ENCODE measurements around the gene ATG16L2. TPM values are rescaled to one million over a fixed set of nuclear protein-coding genes. Genes with fewer than 3 reads are reported as not detected.

ATG16L2 gene
- total RNA-seq, 2 donors from 2014 or later = 43.5 to 51.3 TPM

DNA sequence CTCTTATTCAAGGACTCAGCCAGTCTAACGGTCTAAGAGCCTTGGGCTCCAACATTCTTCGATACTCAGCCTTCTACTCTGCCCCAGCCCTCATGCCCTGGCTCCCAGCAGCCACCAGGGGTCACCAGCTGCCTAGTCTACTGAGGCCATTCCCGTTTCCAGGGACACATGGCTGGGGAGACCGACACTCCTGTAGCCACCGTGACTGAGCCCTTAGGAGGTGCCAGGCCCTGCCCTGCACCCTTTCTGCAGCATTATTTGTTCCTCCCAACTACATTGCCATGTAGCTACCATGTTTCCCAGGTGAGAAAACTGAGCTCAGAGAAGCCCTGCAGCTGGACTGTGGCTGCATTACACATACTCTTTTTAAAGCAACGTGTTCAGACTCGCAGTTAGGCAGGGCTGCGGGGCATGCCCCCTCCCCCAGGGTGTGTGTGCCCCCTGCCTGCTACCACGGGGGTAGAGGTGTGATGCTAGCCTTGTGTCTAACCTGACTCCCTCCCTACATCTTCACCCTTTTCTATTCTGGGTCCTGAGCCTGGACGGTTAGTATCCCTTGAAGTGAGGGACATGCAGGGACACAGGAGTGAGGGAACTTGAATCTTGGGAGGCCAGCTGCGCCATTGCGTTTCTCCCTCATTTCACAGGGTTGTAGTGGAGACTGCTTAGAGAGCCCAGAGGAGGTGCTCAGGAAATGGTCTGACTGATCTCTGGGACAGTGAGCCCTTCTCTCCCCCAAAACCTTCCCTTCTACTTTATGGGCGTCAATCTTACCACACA, 17.5 kb downstream of the ATG16L2 start:
- intact Hi-C loops (cut with DNase I) = loop anchor here (2.0 to 5.0 kb wide), 2 partner anchors 347 to 456 kb away; no protein-coding TSS in a partner anchor
- TF ChIP-seq, protein P1, sequence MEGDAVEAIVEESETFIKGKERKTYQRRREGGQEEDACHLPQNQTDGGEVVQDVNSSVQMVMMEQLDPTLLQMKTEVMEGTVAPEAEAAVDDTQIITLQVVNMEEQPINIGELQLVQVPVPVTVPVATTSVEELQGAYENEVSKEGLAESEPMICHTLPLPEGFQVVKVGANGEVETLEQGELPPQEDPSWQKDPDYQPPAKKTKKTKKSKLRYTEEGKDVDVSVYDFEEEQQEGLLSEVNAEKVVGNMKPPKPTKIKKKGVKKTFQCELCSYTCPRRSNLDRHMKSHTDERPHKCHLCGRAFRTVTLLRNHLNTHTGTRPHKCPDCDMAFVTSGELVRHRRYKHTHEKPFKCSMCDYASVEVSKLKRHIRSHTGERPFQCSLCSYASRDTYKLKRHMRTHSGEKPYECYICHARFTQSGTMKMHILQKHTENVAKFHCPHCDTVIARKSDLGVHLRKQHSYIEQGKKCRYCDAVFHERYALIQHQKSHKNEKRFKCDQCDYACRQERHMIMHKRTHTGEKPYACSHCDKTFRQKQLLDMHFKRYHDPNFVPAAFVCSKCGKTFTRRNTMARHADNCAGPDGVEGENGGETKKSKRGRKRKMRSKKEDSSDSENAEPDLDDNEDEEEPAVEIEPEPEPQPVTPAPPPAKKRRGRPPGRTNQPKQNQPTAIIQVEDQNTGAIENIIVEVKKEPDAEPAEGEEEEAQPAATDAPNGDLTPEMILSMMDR (IDR thresholded peaks at IDR 0.05) = peak; percentile 92
- H3K36me3 ChIP-seq = no peaks in the 10 kb centered on the region
- H3K4me3 ChIP-seq = no peak overlapping the region
- peaks cover 4% of the 10 kb centered on the region for H3K4me1 ChIP-seq
- H3K27ac ChIP-seq = no peak overlapping the region
- H3K9me3 ChIP-seq = no peaks in the 10 kb centered on the region
- H3K9ac ChIP-seq (ENCODE audit: low read depth in 2 of 2, low read length in 2 of 2) = no peak overlapping the region
- no peaks in the 10 kb centered on the region for H3K27me3 ChIP-seq
- peak; percentile 85 for DNase-seq

DNA sequence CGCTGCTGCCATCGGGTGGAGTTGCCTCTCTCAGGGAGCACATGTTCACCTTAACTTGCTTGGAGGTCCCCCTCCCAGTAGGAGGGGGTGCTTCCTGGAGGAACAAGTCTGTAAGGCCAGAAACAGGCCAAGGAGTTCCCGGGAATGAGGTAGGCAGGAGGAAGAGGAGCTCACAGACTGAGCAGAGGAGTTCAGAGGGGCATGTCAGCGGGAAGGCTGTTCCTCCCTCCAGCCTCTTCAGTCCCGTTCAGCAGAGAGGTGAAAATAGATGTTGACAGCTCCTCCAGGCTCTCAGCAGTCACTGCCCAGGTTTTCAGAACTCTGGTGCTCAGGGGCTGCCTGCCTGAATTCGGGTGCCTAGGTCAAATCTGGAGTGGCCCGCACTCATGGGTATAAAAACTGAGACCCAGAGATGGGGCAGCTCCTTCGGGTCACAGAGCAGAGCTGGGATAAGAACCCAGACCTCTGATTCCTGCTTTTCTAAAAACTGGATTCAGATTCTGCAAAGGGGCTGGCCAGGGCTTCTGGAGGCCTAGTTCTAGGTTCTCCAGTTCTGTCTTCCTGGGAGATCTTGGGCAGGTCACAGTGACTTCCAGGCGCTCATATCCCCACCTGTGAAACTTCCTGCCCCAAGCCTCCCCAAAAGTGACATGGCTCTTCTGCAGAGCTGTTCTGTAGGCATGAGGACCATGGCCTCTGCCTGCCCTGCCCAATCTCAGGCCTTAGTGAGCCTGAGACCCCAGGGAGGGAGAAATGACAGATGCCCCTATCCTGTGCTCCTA, 18.3 kb downstream of the ATG16L2 start:
- no peak for DNase-seq
- Histone ChIP-seq H3K36me3 (no peaks in the 10 kb centered on the region), H3K27ac (no peak overlapping the region), H3K27me3 (no peaks in the 10 kb centered on the region), H3K9ac (ENCODE audit: low read depth in 2 of 2, low read length in 2 of 2) (no peak overlapping the region), H3K4me1 (peaks cover 4% of the 10 kb centered on the region), H3K9me3 (no peaks in the 10 kb centered on the region), H3K4me3 (no peak overlapping the region)
- intact Hi-C loops (cut with DNase I) = loop anchor here (5.0 kb wide), 1 partner anchor 455 kb away; no protein-coding TSS in a partner anchor
- TF ChIP-seq, protein P1 (IDR thresholded peaks at IDR 0.05) = no peak

- H3K4me3 ChIP-seq = no peak overlapping the region
- DNase-seq = no peak
- peaks cover 4% of the 10 kb centered on the region for H3K4me1 ChIP-seq
- H3K36me3 ChIP-seq = no peaks in the 10 kb centered on the region
- H3K27me3 ChIP-seq = no peaks in the 10 kb centered on the region
- TF ChIP-seq, protein P1 (IDR thresholded peaks at IDR 0.05) = no peak
- H3K9me3 ChIP-seq = no peaks in the 10 kb centered on the region
- intact Hi-C loops (cut with DNase I) = loop anchor here (5.0 kb wide), 1 partner anchor 454 kb away; no protein-coding TSS in a partner anchor
- no peak overlapping the region for H3K9ac ChIP-seq (ENCODE audit: low read depth in 2 of 2, low read length in 2 of 2)
- no peak overlapping the region for H3K27ac ChIP-seq
Observed at GRCh38 chr11:72833083-72833733, 19.0 kb downstream of the ATG16L2 start.

- Histone ChIP-seq H3K27ac (no peak overlapping the region), H3K27me3 (no peaks in the 10 kb centered on the region), H3K4me3 (no peak overlapping the region), H3K36me3 (no peaks in the 10 kb centered on the region), H3K4me1 (peaks cover 4% of the 10 kb centered on the region), H3K9me3 (no peaks in the 10 kb centered on the region), H3K9ac (ENCODE audit: low read depth in 2 of 2, low read length in 2 of 2) (no peak overlapping the region)
- DNase-seq = no peak
- TF ChIP-seq, protein P1 (IDR thresholded peaks at IDR 0.05) = no peak
- intact Hi-C loops (cut with DNase I) = loop anchor here (5.0 kb wide), 1 partner anchor 453 kb away; no protein-coding TSS in a partner anchor
Observed at GRCh38 chr11:72833811-72834493, 19.7 kb downstream of the ATG16L2 start.

DNA sequence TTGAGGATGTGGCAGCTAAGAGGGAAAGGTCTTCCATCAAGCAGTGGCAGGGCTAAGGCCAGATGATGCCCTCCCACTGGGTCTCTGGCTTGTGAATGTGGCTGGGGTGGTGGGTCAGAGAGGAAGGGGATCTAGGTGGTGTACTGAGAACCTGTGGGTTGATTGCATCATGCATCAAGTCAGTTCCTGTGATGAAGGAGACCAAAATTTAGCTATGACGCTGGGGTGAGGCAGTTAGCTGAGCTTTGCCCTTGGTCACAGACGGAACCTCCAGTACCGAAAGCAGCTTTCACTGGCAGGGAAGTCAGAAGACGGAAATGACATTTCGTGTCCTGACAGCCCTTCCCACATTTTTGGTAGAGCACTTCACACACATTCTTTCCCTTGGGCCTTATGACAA, 20.7 kb downstream of the ATG16L2 start:
- Histone ChIP-seq H3K36me3 (no peaks in the 10 kb centered on the region), H3K9me3 (no peaks in the 10 kb centered on the region), H3K27me3 (no peaks in the 10 kb centered on the region), H3K27ac (no peak overlapping the region), H3K9ac (ENCODE audit: low read depth in 2 of 2, low read length in 2 of 2) (no peak overlapping the region), H3K4me1 (peaks cover 4% of the 10 kb centered on the region), H3K4me3 (no peak overlapping the region)
- DNase-seq = no peak
- intact Hi-C loops (cut with DNase I) = loop anchor here (5.0 kb wide), 2 partner anchors 407 to 452 kb away; no protein-coding TSS in a partner anchor
- TF ChIP-seq, protein P1 (IDR thresholded peaks at IDR 0.05) = no peak

All from colonic mucosa (tissue), 4 donors.